Keratinocyte (primary cell): ENCODE measurements around the gene APBB1. TPM values are rescaled to one million over a fixed set of nuclear protein-coding genes. Genes with fewer than 3 reads are reported as not detected.

Experiments
- DNase-seq: peaks from one replicate; pipeline ENCODE4 v3.0.0-alpha.2; 2011; ENCODE audit warnings: low read depth, missing footprints, low spot score
- FAIRE-seq: peaks from 2 replicates; lab custom pipeline; 2011; peaks lifted over from hg19 to GRCh38; lab: Jason Lieb, UNC
- H2AFZ ChIP-seq: 2 replicates; pipeline ENCODE4 v1.6.0; 2012; ENCODE audit warnings: low read length, control low read depth, inconsistent platforms; ENCODE audit not compliant: control insufficient read depth
- H3K27ac ChIP-seq: 2 replicates; pipeline ENCODE4 v1.5.1; 2011; ENCODE audit warnings: low read length; ENCODE audit not compliant: control insufficient read depth, insufficient read depth
- H3K27me3 ChIP-seq: 3 replicates; pipeline ENCODE4 v1.6.0; 2011; ENCODE audit warnings: low read length; ENCODE audit not compliant: control insufficient read depth, insufficient read depth; ENCODE audit errors: extremely low read depth
- H3K36me3 ChIP-seq, 2 experiments: 2 replicates in 1 of 2; 3 replicates in 1 of 2; pipeline ENCODE4 v1.5.1; 2011; ENCODE audit warnings: low read length in 2 of 2, mild to moderate bottlenecking in 1 of 2; ENCODE audit not compliant: control insufficient read depth in 2 of 2, insufficient read depth in 2 of 2; ENCODE audit errors: extremely low read depth in 1 of 2
- H3K4me1 ChIP-seq: 3 replicates; pipeline ENCODE4 v1.5.1; 2011; ENCODE audit warnings: low read length; ENCODE audit not compliant: control insufficient read depth, insufficient read depth; ENCODE audit errors: extremely low read depth
- H3K4me2 ChIP-seq: 3 replicates; pipeline ENCODE4 v1.6.0; 2011; ENCODE audit warnings: low read depth, low read length; ENCODE audit not compliant: control insufficient read depth, insufficient read depth; ENCODE audit errors: extremely low read depth
- H3K4me3 ChIP-seq, 3 experiments: fragments of 200-600 bp in 1 of 3; sonication (generic) in 1 of 3; 2 replicates in 2 of 3; 3 replicates in 1 of 3; pipeline ENCODE4 v1.5.1; 2011 to 2016; ENCODE audit warnings: low read length in 3 of 3, mild to moderate bottlenecking in 3 of 3, control low read depth in 2 of 3, inconsistent platforms in 1 of 3, low read depth in 1 of 3, mixed read lengths in 1 of 3, mixed run types in 1 of 3, moderate library complexity in 1 of 3; ENCODE audit not compliant: control insufficient read depth in 2 of 3, insufficient read depth in 2 of 3; ENCODE audit errors: extremely low read depth in 1 of 3
- H3K79me2 ChIP-seq: 2 replicates; pipeline ENCODE4 v1.6.0; 2012; ENCODE audit warnings: low read length; ENCODE audit not compliant: control insufficient read depth, insufficient read depth
- H3K9ac ChIP-seq: 3 replicates; pipeline ENCODE4 v1.6.0; 2011; ENCODE audit warnings: low read length; ENCODE audit not compliant: control insufficient read depth, insufficient read depth; ENCODE audit errors: extremely low read depth
- H3K9me1 ChIP-seq: 3 replicates; pipeline ENCODE4 v1.6.0; 2011; ENCODE audit warnings: low read length; ENCODE audit not compliant: control insufficient read depth, insufficient read depth; ENCODE audit errors: extremely low read depth
- H3K9me3 ChIP-seq: 2 replicates; pipeline ENCODE4 v1.5.1; 2012; ENCODE audit warnings: low read depth, low read length; ENCODE audit not compliant: control insufficient read depth
- H4K20me1 ChIP-seq: 3 replicates; pipeline ENCODE4 v1.6.0; 2011; ENCODE audit warnings: low read length; ENCODE audit not compliant: control insufficient read depth, insufficient read depth; ENCODE audit errors: extremely low read depth
- EZH2 ChIP-seq: IDR thresholded peaks from one replicate; pipeline ENCODE4 v1.6.1; 2012; ENCODE audit warnings: inconsistent platforms, mild to moderate bottlenecking, low read length, moderate library complexity
- dilution Hi-C: fragments of 300-500 bp; cut with MboI; formaldehyde crosslinking; loops from one replicate; pipeline ENCODE4 v1.7.0; 2020; ENCODE audit warnings: low sequenced_read_pairs; ENCODE audit not compliant: extremely low pct_ligation_motif_present
- polyA plus RNA-seq, 5 experiments: library from polyadenylated mRNA; depleted of rRNA in 3 of 5; stranded (reverse) in 3 of 5; stranded (forward) in 1 of 5; unstranded in 1 of 5; fragments of >200 nt; gene quantifications; 1 replicate in 1 of 5; 2 replicates in 3 of 5; 3 replicates in 1 of 5; pipeline versions ENCODE4 v1.2.1 to v1.2.3, GENCODE V29; 2011 to 2012; ENCODE audit warnings: missing spikeins in 2 of 5, low read depth in 1 of 5, low replicate concordance in 1 of 5
- TF ChIP-seq, protein P1 (sequence below), 3 experiments: IDR thresholded peaks in 1 of 3; conservative IDR thresholded peaks in 1 of 3; optimal IDR thresholded peaks in 1 of 3; 2 replicates in 2 of 3; 3 replicates in 1 of 3; pipeline versions ENCODE3 to v1.5.1; 2011; ENCODE audit warnings: low read length in 3 of 3, mild to moderate bottlenecking in 3 of 3, moderate library complexity in 2 of 3, control low read depth in 1 of 3, inconsistent platforms in 1 of 3; ENCODE audit not compliant: insufficient read depth in 2 of 3; ENCODE audit errors: extremely low read depth in 1 of 3

The APBB1 gene
- polyA plus RNA-seq, 1 donor (not counting 4 experiments of a cell fraction or from before 2014, with no cell fraction given): 3.7 TPM

DNA sequence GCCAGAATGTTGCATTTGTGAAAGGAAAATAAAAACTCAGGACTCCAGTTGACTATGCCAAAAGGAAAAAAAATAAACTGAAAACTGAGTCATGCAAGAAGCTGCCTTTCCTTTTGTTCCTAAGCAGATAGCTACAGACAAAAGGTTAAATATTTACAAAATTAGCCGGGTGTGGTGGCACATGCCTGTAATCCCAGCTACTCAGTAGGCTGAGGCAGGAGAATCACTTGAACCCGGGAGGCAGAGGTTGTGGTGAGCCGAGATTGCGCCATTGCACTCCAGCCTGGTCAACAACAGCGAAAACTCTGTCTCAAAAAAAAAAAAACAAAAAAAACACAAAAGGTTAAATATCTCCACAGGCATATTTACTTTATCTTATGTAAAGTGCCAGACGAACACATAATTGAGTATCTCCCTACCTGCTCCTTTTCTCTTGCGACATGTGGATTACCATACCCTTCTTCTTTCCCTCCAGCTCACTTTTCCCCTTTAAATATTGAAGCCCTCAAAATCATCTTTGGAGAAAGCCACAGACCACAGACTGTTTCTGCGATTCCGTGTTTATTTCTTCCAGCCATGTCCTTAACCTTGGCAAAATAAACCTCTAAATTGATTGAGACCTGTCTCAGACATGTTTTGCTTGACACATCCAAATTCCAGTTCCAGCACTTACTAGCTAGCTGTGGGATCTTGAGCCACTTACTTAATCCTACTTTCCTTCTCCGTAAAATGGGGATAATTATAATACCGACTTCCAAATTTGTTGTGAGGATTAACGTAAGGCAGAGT is 30.9 kb downstream of the APBB1 start:
- no peaks in the 10 kb centered on the region for H4K20me1 ChIP-seq
- no peak overlapping the region for H3K4me2 ChIP-seq
- dilution Hi-C loops: no loop called here
- no peaks in the 10 kb centered on the region for H3K79me2 ChIP-seq
- H2AFZ ChIP-seq: no peak overlapping the region
- no peak overlapping the region for H3K4me3 ChIP-seq
- no peaks in the 10 kb centered on the region for H3K9me3 ChIP-seq
- no peak for TF ChIP-seq EZH2
- TF ChIP-seq, protein P1, sequence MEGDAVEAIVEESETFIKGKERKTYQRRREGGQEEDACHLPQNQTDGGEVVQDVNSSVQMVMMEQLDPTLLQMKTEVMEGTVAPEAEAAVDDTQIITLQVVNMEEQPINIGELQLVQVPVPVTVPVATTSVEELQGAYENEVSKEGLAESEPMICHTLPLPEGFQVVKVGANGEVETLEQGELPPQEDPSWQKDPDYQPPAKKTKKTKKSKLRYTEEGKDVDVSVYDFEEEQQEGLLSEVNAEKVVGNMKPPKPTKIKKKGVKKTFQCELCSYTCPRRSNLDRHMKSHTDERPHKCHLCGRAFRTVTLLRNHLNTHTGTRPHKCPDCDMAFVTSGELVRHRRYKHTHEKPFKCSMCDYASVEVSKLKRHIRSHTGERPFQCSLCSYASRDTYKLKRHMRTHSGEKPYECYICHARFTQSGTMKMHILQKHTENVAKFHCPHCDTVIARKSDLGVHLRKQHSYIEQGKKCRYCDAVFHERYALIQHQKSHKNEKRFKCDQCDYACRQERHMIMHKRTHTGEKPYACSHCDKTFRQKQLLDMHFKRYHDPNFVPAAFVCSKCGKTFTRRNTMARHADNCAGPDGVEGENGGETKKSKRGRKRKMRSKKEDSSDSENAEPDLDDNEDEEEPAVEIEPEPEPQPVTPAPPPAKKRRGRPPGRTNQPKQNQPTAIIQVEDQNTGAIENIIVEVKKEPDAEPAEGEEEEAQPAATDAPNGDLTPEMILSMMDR (optimal IDR thresholded peaks at IDR 0.05 in 1 of 3, IDR thresholded peaks at IDR 0.05 in 1 of 3, conservative IDR thresholded peaks at IDR 0.05 in 1 of 3; ENCODE audit: extremely low read depth in 1 of 3, insufficient read depth in 2 of 3, low read length in 3 of 3): no peak
- H3K4me1 ChIP-seq: peaks cover 13% of the 10 kb centered on the region
- no peaks in the 10 kb centered on the region for H3K27me3 ChIP-seq
- no peak overlapping the region for H3K27ac ChIP-seq
- FAIRE-seq (no peak), DNase-seq (no peak)
- H3K9ac ChIP-seq: no peak overlapping the region
- H3K36me3 ChIP-seq: no peaks in the 10 kb centered on the region
- H3K9me1 ChIP-seq: no peaks in the 10 kb centered on the region

DNA sequence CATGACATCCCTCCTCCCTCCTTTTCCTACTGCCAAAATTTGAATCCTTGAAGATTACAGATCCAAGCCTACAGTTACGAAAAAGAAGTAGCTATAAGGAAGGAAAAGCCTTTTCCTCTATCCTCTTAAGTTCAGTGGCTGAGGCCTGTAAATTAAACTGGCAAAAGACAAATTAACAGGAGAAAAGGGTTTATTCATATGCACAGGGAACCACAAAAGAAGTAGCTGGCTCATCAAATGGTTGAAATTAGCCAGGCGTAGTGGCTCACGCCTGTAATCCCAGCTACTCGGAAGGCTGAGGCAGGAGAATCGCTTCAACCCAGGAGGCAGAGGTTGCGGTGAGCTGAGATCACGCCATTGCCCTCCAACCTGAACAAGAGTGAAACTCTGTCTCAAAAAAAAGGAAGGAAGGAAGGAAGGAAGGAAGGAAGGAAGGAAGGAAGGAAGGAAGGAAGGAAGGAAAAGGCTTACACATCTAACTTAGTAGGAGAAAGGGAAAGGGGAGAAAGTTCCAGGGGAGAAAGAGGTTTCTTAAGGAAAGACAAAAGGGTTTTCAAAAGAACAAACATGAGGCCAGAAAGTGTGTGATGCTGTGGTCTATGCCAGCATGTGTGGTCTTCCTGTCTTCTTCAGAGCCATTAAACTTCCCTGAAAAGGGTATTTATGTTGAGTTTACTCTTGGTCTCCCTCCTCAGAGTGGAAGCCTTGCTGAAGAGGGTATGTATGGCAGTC is 33.7 kb downstream of the APBB1 start:
- Histone ChIP-seq H3K9me3 (no peaks in the 10 kb centered on the region), H3K4me3 (no peak overlapping the region), H3K36me3 (no peaks in the 10 kb centered on the region), H3K4me1 (peaks cover 13% of the 10 kb centered on the region), H3K4me2 (no peak overlapping the region), H3K9ac (no peak overlapping the region), H4K20me1 (no peaks in the 10 kb centered on the region), H3K9me1 (no peaks in the 10 kb centered on the region), H2AFZ (no peak overlapping the region), H3K79me2 (no peaks in the 10 kb centered on the region), H3K27me3 (no peaks in the 10 kb centered on the region), H3K27ac (no peak overlapping the region)
- FAIRE-seq (no peak), DNase-seq (no peak)
- dilution Hi-C loops: no loop called here
- TF ChIP-seq, protein P1 (optimal IDR thresholded peaks at IDR 0.05 in 1 of 3, IDR thresholded peaks at IDR 0.05 in 1 of 3, conservative IDR thresholded peaks at IDR 0.05 in 1 of 3; ENCODE audit: extremely low read depth in 1 of 3, insufficient read depth in 2 of 3, low read length in 3 of 3): no peak
- no peak for TF ChIP-seq EZH2
